T-helper 22 cell (primary cell): ENCODE data around the gene CENPP.

ENCODE experiments used
- DNase-seq: peaks from one replicate; pipeline ENCODE4 v3.0.0-alpha.2; 2020; ENCODE audit warnings: low read depth

Gene CENPP

DNA sequence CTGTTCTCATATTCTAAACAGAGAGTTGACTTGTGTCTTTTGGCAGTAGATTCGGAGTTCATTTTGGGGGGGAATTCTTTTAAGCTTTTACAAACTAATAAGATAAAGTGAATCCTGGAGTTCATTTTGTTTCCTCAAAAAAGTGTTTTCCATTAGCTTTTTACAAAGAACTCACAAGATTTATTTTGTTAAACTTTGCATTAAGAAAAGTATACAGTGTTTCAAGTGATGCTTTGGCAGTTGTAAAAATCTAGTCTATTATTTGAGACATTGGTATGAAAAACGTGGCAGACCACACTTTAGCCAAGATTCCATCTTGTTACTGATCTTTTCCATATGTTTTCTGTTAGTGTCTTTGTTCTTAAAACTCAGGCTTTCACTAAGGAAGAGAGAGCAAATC, 99.7 kb downstream of the CENPP start:
- DNase-seq: no peak

- DNase-seq: no peak
Observed at GRCh38 chr9:92426501-92427145, 100.9 kb downstream of the CENPP start.

DNA sequence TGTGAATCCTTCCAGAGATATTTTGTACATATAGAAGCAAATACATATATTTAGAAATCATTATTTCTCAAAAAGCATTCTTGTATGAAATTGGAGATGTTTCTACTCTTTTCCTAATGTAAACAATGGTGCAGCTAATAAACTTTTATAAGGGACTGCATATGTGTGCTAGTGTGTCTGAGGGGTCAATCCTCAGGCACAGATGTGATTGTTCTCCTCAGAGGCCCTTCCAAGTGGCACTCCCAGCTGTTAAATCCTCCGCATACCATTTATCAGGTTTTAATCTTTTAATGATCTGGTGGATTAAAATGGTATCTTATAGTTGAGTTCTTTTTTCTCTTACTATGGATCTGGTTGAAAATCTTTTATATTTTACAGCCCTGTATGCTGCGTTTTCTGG, 104.1 kb downstream of the CENPP start:
- no peak for DNase-seq

DNA sequence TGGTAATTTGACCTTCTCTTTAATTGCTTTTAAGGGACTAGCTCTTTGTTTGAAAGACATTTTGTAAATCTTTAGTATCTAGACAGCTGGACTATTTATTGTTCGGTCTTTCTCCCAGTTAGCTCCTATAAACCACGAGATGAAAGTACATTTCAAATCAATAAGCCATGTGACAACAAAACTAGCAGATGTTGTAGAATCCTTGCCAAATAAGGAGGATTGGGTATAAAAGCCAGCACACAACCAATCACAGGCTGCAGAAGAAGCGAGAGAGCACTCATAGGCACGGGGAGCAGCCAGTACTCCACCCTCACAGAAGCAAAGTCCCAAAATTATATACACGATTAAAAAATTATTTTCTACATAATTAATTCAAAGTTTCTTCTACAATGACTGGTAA, 106.6 kb downstream of the CENPP start:
- DNase-seq: no peak

DNA sequence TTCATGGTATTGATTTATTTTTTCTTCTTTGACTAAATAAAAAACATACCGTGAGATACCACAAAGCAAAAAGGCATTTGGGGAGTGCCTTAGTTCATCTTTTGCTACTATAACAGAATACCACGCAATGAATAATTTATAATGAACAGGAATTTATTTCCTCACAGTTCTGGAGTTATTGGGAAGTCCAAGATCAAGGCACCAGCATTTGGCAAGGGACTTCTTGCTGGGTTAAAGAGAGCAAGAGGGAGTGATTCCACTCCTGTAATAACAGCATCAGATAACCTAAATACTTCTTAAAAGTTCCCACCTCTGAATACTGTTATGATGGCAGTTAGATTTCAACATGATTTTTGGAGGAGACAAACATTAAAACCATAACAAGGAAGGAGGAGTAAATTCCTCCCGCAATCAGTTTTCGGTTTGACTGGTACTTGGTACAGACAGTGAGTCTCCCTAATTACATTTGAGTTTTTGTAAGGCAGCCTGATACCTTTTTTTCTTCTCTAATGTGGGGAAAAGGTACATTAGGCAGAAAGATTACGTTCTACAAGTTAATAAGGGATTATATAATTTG, 107.3 kb downstream of the CENPP start:
- DNase-seq: no peak

DNA sequence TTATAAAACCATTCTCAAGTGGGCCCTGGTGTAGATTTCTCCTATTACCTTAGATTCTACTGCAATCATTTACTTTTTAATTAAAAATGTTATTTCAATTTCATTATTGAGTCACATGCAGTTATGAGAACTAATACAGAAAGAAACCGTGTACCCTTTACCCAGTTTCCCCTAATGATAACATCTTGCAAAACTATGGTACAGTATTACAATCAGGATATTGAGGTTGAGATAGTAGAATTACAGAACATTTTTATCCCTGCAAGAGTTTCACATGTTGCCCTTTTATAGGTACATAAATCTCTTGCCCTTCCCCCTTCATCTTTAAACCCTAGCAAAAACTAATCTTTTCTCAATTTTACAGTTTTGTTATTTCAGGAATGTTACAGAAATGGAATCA, 109.5 kb downstream of the CENPP start:
- DNase-seq: no peak

DNA sequence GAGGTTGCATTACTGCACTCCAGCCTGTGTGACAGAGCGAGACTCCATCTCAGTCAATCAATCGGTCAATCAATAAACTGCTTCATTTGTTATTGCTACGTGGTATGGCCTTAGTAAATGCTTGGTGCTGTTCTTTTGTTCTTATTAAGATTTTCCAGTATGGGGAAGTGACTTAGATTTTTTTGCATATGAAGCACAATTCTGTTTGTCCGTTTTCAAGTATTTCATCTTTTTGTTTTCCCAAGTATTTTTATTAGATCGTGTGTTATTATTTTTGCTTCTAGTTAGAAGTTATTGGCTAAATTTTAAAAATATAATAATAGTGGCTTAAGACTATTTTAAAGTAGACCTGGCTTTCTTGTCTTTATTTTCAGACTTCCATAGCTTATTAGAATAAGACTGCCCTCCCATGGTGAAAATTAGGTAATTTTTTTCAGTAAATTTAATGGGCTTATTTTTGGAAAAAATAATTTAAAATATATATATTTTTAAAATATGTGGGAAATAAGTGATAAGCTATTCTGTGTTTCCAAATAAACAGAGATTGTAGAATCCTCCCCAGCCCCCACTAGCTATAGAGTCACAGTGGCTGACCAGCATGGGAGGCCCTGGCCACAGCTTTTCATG, 113.3 kb downstream of the CENPP start:
- no peak for DNase-seq

DNA sequence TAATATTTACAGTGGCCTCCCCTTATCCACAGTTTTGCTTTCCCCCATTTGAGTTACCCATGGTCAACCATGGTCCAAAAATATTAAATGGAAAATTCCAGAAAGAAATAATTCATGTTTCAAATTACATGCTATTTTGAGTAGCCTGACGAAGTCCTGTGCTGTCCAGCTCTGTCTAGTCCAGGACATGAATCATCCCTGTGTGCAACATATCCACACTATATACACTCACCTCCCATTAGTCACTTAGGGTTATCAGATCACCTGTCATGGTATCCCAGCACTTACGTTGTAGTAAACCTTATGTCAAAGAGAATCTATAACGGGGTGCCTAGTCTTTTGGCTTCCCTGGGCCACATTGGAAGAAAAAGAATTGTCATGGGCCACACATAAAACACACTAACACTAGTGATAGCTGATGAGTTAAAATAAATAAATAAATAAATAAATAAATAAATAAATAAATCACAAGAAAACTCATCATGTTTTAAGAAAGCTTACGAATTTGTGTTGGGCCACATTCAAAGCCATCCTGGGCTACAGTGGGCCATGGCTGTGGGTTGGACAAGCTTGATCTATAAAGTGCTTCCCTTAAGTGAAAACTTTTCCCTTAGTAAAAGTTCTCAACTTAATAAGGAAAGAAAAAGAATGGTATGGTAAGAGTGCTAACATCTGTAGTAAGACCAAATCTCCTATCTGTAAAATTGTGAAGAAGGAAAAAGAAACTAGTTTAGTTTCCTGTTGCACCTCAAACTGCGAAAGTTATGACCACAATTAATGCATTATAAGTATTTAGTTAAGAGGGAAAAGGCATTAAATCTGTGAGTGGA, 114.4 kb downstream of the CENPP start:
- DNase-seq: no peak

DNA sequence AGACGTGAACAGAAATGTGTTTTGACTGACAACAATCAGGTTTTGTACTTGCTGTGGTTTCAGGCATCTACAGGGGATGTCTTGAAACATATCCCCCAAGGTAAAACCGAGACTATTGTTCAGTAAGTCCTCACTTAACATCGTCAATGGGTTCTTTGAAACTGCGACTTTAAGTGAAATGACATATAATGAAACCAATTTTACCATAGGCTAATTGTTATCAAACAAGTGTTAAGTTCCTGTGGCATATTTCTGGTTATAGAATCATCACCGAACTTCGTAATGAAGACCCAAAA, 114.9 kb downstream of the CENPP start:
- no peak for DNase-seq

DNA sequence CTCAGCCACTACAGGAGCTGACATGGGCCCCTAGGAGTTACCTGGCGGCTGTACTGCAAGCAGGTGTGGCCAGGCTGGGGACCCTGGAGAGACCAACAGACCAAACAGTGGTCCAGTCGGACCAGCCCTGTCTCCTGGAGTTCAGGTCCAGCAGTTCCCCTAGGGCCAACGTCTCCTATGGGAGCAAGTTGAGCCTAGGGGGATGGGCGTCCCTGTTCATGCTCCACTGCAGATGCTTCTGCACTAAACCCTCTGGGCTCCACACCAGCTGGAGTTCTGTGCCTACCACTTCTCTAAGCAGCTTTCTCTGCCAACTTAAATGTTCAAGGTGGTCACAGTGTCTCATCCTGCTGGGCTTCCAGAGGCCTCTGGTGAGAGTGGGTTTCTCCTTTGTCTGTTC, 119.1 kb downstream of the CENPP start:
- no peak for DNase-seq

- no peak for DNase-seq
Observed at GRCh38 chr9:92446536-92446935, 120.8 kb downstream of the CENPP start.

DNA sequence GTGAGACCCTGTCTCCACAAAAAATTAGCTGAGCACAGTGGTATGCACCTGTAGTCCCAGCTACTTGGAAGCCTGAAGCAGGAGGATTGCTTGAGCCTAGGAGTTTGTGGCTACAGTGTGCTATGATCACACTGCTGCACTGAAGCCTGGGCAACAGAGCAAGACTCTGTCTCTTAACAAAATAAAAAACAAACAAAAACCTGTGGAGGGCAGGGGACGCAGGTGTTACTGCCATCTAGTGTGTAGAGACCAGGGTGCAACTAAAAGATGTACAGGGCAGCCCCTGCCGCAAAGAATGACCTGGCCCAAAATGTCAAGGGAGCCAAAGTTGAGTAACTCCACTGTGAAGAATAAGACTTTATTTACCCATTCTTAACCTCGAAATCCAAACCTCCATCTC, 129.5 kb downstream of the CENPP start:
- no peak for DNase-seq

DNA sequence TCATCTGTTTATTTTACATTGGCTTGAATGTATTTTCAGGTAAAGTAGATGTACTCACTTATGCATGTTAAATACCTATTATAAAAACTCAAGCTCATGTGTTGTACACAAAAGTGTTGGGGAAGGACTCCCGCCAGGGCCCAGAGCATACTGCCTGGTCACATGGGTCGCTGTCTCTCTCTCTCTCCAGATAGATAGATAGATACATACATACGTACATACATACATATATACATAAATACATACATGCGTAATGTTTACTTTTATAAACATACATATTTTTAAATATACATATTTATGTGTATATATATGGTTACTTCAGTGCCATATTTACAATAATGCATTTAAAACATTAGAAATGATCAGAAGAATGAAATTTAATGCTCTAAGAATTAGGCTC, 131.8 kb downstream of the CENPP start:
- no peak for DNase-seq

DNA sequence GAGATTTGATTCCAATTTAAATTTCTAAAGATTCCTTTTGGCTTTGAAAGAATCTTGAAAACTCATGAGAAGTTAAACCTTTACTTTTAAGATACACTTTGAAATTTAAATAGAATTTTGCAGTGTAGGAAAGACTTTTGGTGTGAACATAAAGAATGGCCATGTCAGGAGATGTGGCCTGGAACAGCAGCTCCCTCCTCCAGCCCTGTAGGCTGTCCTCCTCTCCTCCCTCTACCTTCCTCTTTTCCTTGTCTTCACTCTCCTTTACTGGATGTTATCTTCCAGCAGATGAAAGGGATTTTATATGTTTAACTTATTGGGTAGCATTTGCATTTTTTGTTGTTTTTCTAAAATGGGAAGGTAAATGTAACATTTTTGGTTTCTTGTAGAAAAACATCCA, 137.6 kb downstream of the CENPP start:
- no peak for DNase-seq

DNA sequence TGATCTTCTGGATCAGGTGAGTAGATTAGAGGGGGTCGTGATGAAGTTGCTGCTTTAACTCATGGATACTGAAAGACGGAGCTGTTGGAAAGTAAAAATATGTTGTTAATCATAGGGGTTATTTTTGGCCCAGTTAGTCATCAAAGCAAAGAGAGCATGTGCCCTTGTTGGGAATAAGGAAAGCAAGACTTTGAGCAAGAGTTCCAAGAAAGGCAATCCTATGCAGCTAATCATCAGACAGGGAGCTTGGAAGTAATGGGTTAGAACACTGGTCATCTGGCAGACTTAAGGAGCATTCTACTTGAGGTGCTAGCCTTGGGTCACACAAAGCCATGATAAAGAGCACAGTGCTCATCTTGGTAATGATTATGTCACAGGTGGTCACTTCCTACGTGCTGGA, 138.2 kb downstream of the CENPP start:
- DNase-seq: no peak

- DNase-seq: no peak
Observed at GRCh38 chr9:92467041-92467440, 141.3 kb downstream of the CENPP start.

- DNase-seq: no peak
Observed at GRCh38 chr9:92467511-92467910, 141.8 kb downstream of the CENPP start.

DNA sequence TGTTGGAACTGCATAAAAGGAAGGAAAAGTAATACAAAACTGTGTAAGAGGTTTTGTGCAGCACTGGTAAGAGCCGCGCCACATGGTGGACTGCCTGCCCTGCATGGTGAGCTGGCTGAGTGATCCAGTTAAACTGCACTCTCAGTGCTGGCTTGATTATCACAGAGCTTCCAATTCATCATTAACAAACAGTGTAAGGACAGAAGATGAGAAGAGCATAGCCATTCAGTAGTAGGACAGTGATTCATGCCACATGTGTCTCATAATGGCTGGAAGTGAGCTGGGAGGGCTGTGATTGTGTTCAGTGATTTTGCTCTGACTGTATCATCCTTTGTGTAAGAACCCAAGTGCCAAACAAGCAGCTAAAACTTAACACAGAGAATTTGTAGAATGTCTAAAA, 142.5 kb downstream of the CENPP start:
- no peak for DNase-seq

- DNase-seq: no peak
Observed at GRCh38 chr9:92474587-92474986, 148.8 kb downstream of the CENPP start.

- DNase-seq: no peak
Observed at GRCh38 chr9:92476962-92477361, 151.2 kb downstream of the CENPP start.

- DNase-seq: no peak
Observed at GRCh38 chr9:92478783-92479182, 153.0 kb downstream of the CENPP start.

- DNase-seq: no peak
Observed at GRCh38 chr9:92479346-92479745, 153.6 kb downstream of the CENPP start.

GRCh38 chr9:92480291-92480771, 154.6 kb downstream of the CENPP start:
- no peak for DNase-seq
